Gastroesophageal sphincter (tissue), 4 donors: ENCODE measurements around the gene SNX25. TPM values are rescaled to one million over a fixed set of nuclear protein-coding genes. Genes with fewer than 3 reads are reported as not detected.
A peak's percentile ranks its signal among the peaks of the same experiment; 100 is the strongest.

Experiments
- ATAC-seq: fragments of 150-250 bp; one replicate; pipeline ENCODE4 v1.9.1; 2016; ENCODE audit warnings: mild to moderate bottlenecking, moderate library complexity
- H3K27ac ChIP-seq, 4 donors: fragments of 200-600 bp; sonication (generic) in 3 of 4; 1 replicate in 3 of 4; 2 replicates in 1 of 4; pipeline ENCODE4 v1.5.1; 2016 to 2019
- H3K27me3 ChIP-seq: fragments of 200-600 bp; sonication (generic); one replicate; pipeline ENCODE4 v1.5.1; 2019
- H3K36me3 ChIP-seq, 2 donors: fragments of 200-600 bp; sonication (generic); one replicate each; pipeline ENCODE4 v1.5.1; 2019; ENCODE audit warnings: control low read depth in 1 of 2
- H3K4me1 ChIP-seq, 3 donors: fragments of 200-600 bp; sonication (generic); 1 replicate in 2 of 3; 2 replicates in 1 of 3; pipeline ENCODE4 v1.5.1; 2016 to 2019; ENCODE audit warnings: control low read depth in 2 of 3
- H3K4me3 ChIP-seq, 2 donors: fragments of 200-600 bp; sonication (generic); one replicate each; pipeline ENCODE4 v1.5.1; 2019; ENCODE audit warnings: mild to moderate bottlenecking in 1 of 2, moderate library complexity in 1 of 2
- H3K9me3 ChIP-seq, 3 donors: fragments of 200-600 bp; sonication (generic); one replicate each; pipeline ENCODE4 v1.5.1; 2017 to 2019; ENCODE audit warnings: control low read depth in 2 of 3
- CTCF ChIP-seq, 4 experiments: fragments of 200-600 bp in 2 of 4; fragments of 450-650 bp in 2 of 4; sonication (generic) in 1 of 4; IDR thresholded peaks; one replicate each; pipeline ENCODE4 v1.5.1; 2017 to 2019; ENCODE audit warnings: antibody characterized with exemption in 4 of 4, mild to moderate bottlenecking in 2 of 4, moderate library complexity in 2 of 4
- EP300 ChIP-seq: sonication (generic); formaldehyde crosslinking; IDR thresholded peaks from one replicate; pipeline ENCODE4 v1.6.1; 2017; ENCODE audit warnings: antibody characterized with exemption, mild to moderate bottlenecking
- POLR2A ChIP-seq, 2 donors: fragments of 450-650 bp; IDR thresholded peaks; one replicate each; pipeline ENCODE4 v1.6.1; 2017; ENCODE audit warnings: antibody characterized with exemption in 2 of 2, mild to moderate bottlenecking in 2 of 2, moderate library complexity in 1 of 2
- POLR2AphosphoS5 ChIP-seq: sonication (generic); formaldehyde crosslinking; IDR thresholded peaks from one replicate; pipeline ENCODE4 v1.6.1; 2017; ENCODE audit warnings: antibody characterized with exemption
- WGBS, 2 donors: methylation state at CpG; one replicate each; pipeline ENCODE4 v1.1.5; 2018; ENCODE audit warnings: low coverage in 1 of 2; 5-methylcytosine and 5-hydroxymethylcytosine counted together
- total RNA-seq, 4 donors: library from RNA; depleted of rRNA; stranded (reverse); fragments of >200 nt; gene quantifications; one replicate each; pipeline ENCODE4 v1.1.0, GENCODE V29; 2016

Gene SNX25
- total RNA-seq, 4 donors from 2014 or later: 17.9 to 30.5 (median 24.9) TPM

DNA sequence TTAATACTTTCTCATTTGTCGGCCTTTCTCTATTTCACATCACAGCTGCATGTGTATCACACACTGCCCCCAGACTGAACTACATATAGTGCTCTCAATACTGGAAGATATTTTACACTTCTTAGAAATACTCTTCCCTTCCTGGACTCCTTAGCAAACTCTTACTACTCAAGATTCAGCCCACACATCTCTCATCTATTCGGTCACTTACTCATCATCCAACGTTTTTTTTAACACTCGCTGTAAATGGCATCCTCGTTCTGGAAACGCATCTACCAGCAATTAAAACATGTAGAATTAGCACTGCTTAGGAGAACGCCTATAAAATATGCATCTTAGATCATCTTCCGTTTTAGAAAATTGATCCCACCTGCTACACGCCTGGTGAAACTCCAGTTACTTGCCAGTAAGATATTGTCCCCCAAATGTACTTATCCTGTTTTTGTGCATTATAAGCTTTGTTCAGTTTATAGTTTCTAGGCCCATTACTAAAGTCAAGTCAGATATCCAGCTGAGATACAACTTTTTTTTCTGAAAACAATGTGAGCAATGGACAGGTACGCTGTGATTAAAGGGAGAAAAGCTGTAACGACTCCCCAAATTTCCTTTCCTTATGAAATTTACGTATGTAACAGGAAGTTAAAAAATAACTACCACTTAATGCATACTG, 185.3 kb downstream of the SNX25 start:
- Histone ChIP-seq H3K36me3 (peaks cover 0 to 6% of the 10 kb centered on the region in 2 donors), H3K4me3 (peak overlapping the region; percentile 53 to 85), H3K4me1 (peaks cover 0 to 40% (median 6%) of the 10 kb centered on the region in 3 donors), H3K27me3 (no peaks in the 10 kb centered on the region), H3K9me3 (no peaks in the 10 kb centered on the region), H3K27ac (peak overlapping the region; percentile 91 to 100 (median 100))
- 53 to 57% methylated on average over 12 of the region's 12 CpGs for WGBS, 2 donors
- no peak for ATAC-seq
- no peak for TF ChIP-seq POLR2AphosphoS5
- no peak for TF ChIP-seq CTCF (IDR thresholded peaks at IDR 0.05)
- no peak for TF ChIP-seq POLR2A (IDR thresholded peaks at IDR 0.05)
- no peak for TF ChIP-seq EP300

GRCh38 chr4:185395238-185395955, 186.0 kb downstream of the SNX25 start, which contains the start of gene LRP2BP:
TSS of gene LRP2BP (minus strand) at chr4:185395924. CDS start at chr4:185378186, 17,738 bp downstream.
- no peaks in the 10 kb centered on the region for H3K27me3 ChIP-seq
- WGBS, 2 donors: 8 to 10% methylated on average over 8 to 12 of the region's 12 CpGs
- H3K36me3 ChIP-seq: peaks cover 0 to 13% of the 10 kb centered on the region in 2 donors
- H3K4me1 ChIP-seq: peaks cover 0 to 47% (median 6%) of the 10 kb centered on the region in 3 donors
- H3K9me3 ChIP-seq: no peaks in the 10 kb centered on the region
- ATAC-seq: no peak
- H3K4me3 ChIP-seq: peak within 1 kb of the TSS; percentile 53 to 85
- peak within 1 kb of the TSS; percentile 91 to 100 (median 100) for H3K27ac ChIP-seq
- TF ChIP-seq POLR2A (IDR thresholded peaks at IDR 0.05): no peak
- TF ChIP-seq POLR2AphosphoS5: peak; percentile 16
- no peak for TF ChIP-seq CTCF (IDR thresholded peaks at IDR 0.05)
- TF ChIP-seq EP300: no peak

DNA sequence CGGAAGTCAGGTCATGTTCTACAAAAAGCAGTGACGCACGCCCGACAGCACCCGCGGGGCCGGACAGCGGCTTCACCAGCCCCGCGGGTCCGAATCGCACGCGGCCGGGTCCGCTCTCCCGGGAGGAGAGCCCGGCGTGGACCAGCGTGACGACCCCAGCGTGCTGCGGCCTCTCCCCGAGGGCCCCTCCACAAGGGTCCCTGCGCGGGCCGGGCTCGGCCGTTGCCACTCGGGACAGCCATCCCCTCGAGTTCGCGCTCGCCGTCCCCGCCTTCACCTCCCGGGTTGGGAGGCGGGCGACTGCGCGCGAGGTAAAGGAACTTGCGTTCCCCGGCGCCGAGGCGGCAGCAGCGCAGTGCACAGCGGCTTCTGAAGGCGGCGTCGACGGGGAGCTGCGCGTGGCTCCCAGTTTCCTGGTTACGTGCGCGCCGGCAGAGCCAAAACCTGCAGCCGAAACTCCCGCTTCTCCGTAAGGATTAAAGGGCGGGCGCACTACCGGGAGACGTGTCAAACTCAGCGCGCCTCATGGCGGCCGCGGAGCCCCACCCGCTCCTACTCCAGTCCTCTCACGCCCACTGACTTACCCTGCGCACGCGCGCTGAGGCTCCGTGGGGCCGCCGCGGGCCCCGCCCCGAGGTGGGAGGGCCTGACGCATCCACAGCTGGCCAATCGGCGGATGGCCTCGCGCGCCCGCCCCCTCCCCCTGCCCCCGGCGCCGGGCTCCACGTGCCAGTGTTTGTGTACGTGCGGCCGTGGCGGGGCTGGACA, 186.7 kb downstream of the SNX25 start:
- Histone ChIP-seq H3K9me3 (no peaks in the 10 kb centered on the region), H3K4me3 (peak overlapping the region; percentile 53 to 85), H3K27ac (peak overlapping the region; percentile 91 to 100 (median 100)), H3K4me1 (peaks cover 0 to 55% (median 6%) of the 10 kb centered on the region in 3 donors), H3K36me3 (peaks cover 0 to 20% of the 10 kb centered on the region in 2 donors), H3K27me3 (no peaks in the 10 kb centered on the region)
- peak; percentile 97 for ATAC-seq
- TF ChIP-seq EP300 (peak; percentile 60), POLR2AphosphoS5 (peak; percentile 86), CTCF (IDR thresholded peaks at IDR 0.05) (peak in 2 of 4 experiments; percentile 11 to 20), POLR2A (IDR thresholded peaks at IDR 0.05) (peak; percentile 73 to 78)
- 3% methylated on average over 6 of the region's 98 CpGs; no CpG with 5 or more reads in 1 of the 2 donors for WGBS, 2 donors

DNA sequence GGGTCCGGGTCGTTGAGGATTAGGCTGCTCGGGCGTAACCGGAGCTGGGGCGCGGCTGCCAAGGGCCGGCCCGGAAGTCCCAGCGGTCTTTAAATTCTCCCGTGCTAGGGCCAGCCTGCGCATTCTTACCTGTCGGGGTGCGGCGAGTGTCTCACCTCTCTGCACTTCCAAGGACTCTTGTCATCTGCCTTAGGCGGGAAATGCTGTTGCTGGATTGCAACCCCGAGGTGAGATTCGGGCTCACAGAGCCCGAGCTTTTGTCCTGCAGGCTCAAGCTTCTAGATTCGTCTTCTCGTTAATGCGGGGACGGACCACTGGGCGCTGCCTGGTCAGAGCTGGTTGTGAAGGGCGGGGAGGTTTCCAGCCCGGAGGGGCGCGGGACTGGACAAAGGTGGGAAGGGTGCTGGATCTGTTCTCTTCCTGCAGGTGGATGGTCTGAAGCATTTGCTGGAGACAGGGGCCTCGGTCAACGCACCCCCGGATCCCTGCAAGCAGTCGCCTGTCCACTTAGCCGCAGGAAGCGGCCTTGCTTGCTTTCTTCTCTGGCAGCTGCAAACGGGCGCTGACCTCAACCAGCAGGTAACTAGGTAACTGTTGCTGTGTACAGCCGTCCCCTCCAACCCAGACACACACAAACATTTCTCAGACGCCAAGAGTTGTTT, 187.5 kb downstream of the SNX25 start, which contains the start of gene ANKRD37:
ANKRD37 (plus strand) TSS at position 118 of the 662 bp plus-strand sequence; CDS start at position 201, 83 bp downstream.
- H3K27ac ChIP-seq: peak within 1 kb of the TSS; percentile 91 to 100 (median 100)
- no peaks in the 10 kb centered on the region for H3K27me3 ChIP-seq
- no peaks in the 10 kb centered on the region for H3K9me3 ChIP-seq
- H3K4me3 ChIP-seq: peak within 1 kb of the TSS; percentile 53 to 85
- peaks cover 0 to 62% (median 6%) of the 10 kb centered on the region in 3 donors for H3K4me1 ChIP-seq
- peaks cover 0 to 27% of the 10 kb centered on the region in 2 donors for H3K36me3 ChIP-seq
- 12% methylated on average over 5 of the region's 38 CpGs; no CpG with 5 or more reads in 1 of the 2 donors for WGBS, 2 donors
- TF ChIP-seq POLR2A (IDR thresholded peaks at IDR 0.05): no peak
- TF ChIP-seq EP300: peak; percentile 12
- peak in 2 of 4 experiments; percentile 20 to 32 for TF ChIP-seq CTCF (IDR thresholded peaks at IDR 0.05)
- ATAC-seq: peak; percentile 4
